Measurements from ENCODE around the gene ELL. TPM values are rescaled to one million over a fixed set of nuclear protein-coding genes. Genes with fewer than 3 reads are reported as not detected.
A peak's percentile ranks its signal among the peaks of the same experiment; 100 is the strongest.

ELL gene
- total RNA-seq, 1 experiment from 2014 or later, result 17.0 TPM

- Mint-ChIP-seq H3K4me1 (peaks cover 8 to 10% of the 10 kb centered on the region in 2 experiments), H3K4me3 (no peak overlapping the region), H3K27me3 (ENCODE audit: low read depth) (no peaks in the 10 kb centered on the region; the same call in 1 of the 2 replicates), H3K27ac (peak overlapping the region in 2 of 3 experiments; percentile 28 to 55; a peak in 3 of 7 replicates), H3K9me3 (no peaks in the 10 kb centered on the region), H3K36me3 (ENCODE audit: insufficient read depth in 1 of 3, low read depth in 3 of 3) (no peaks in the 10 kb centered on the region; a peak in 1 of 7 replicates)
- no peak overlapping the region for H3K56ac ChIP-seq (ENCODE audit: insufficient read length, low read depth, low read length)
- H2AFZ ChIP-seq (ENCODE audit: low read length), result no peak overlapping the region
- no peak overlapping the region for H3K4ac ChIP-seq (ENCODE audit: low read depth, low read length)
- no peaks in the 10 kb centered on the region for H3K23me2 ChIP-seq (ENCODE audit: insufficient read length, low read depth, low read length, poor library complexity, severe bottlenecking)
- no peak overlapping the region for H2BK120ac ChIP-seq (ENCODE audit: low read depth, low read length, poor library complexity, severe bottlenecking)
- H3K9ac ChIP-seq (ENCODE audit: extremely low read depth, insufficient read length, low read length), result no peak overlapping the region
- no peak overlapping the region for H3K18ac ChIP-seq (ENCODE audit: insufficient read length, low read depth, low read length)
- no peak overlapping the region for H4K8ac ChIP-seq (replicated peaks; ENCODE audit: insufficient read length, low read depth, low read length)
- no peak overlapping the region for H3K27ac ChIP-seq (ENCODE audit: insufficient read length, low read depth, low read length)
- H2BK15ac ChIP-seq (ENCODE audit: low read depth, low read length), result no peak overlapping the region
- H2BK5ac ChIP-seq (ENCODE audit: insufficient read length, low read length), result no peak overlapping the region
- no peaks in the 10 kb centered on the region; the same call in 1 of the 2 replicates for H3K79me2 ChIP-seq (ENCODE audit: insufficient read depth, low read length)
- DNase-seq, result no peak
- no peak overlapping the region for H2BK20ac ChIP-seq (ENCODE audit: low read depth, low read length, poor library complexity, severe bottlenecking)
- H4K20me1 ChIP-seq (ENCODE audit: control insufficient read depth, insufficient read depth, insufficient read length), result peaks cover 3% of the 10 kb centered on the region
- H2AK5ac ChIP-seq (ENCODE audit: insufficient read length, low read length), result no peak overlapping the region
- H3K79me1 ChIP-seq (ENCODE audit: insufficient read depth, low read depth, low read length, poor library complexity, severe bottlenecking), result no peaks in the 10 kb centered on the region
- H4K91ac ChIP-seq (ENCODE audit: insufficient read length, low read depth, low read length), result no peak overlapping the region
- no peak overlapping the region for H2BK12ac ChIP-seq (ENCODE audit: insufficient read length, low read depth, low read length)
- H4K5ac ChIP-seq (ENCODE audit: insufficient read length, low read depth, low read length), result no peak overlapping the region
- no peak overlapping the region for H3K4me2 ChIP-seq (ENCODE audit: insufficient read depth, insufficient read length, low read length)
- H3K14ac ChIP-seq (ENCODE audit: insufficient read depth, low read length), result no peak overlapping the region; the same call in 1 of the 2 replicates
- H3K4me1 ChIP-seq (ENCODE audit: insufficient read depth, low read length), result no peaks in the 10 kb centered on the region
- H3K23ac ChIP-seq (ENCODE audit: insufficient read length, low read depth, low read length), result no peak overlapping the region
- H3K9me3 ChIP-seq (ENCODE audit: control insufficient read depth, low read depth, low read length), result no peaks in the 10 kb centered on the region
- WGBS (ENCODE audit: extremely low coverage, insufficient read length, low lambda C conversion rate), result no CpG with 5 or more reads among the region's 20 CpGs
- TF ChIP-seq, protein P1, sequence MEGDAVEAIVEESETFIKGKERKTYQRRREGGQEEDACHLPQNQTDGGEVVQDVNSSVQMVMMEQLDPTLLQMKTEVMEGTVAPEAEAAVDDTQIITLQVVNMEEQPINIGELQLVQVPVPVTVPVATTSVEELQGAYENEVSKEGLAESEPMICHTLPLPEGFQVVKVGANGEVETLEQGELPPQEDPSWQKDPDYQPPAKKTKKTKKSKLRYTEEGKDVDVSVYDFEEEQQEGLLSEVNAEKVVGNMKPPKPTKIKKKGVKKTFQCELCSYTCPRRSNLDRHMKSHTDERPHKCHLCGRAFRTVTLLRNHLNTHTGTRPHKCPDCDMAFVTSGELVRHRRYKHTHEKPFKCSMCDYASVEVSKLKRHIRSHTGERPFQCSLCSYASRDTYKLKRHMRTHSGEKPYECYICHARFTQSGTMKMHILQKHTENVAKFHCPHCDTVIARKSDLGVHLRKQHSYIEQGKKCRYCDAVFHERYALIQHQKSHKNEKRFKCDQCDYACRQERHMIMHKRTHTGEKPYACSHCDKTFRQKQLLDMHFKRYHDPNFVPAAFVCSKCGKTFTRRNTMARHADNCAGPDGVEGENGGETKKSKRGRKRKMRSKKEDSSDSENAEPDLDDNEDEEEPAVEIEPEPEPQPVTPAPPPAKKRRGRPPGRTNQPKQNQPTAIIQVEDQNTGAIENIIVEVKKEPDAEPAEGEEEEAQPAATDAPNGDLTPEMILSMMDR (conservative IDR thresholded peaks at IDR 0.05), result no peak
- H3K27me3 ChIP-seq (ENCODE audit: insufficient read depth, low read length), result no peaks in the 10 kb centered on the region
- H3T11ph ChIP-seq (ENCODE audit: low read length), result no peak overlapping the region
Measured at GRCh38 chr19:18503971-18504885, 17.6 kb downstream of the ELL start.
